Lung (tissue), 12 donors: ENCODE measurements around the gene ANXA3. TPM values are rescaled to one million over a fixed set of nuclear protein-coding genes. Genes with fewer than 3 reads are reported as not detected.

Experiments used
- ATAC-seq: fragments of 200-7000 bp; cut with Tn5 transposase; one replicate; pipeline ENCODE4 v1.9.1; 2020; ENCODE audit warnings: moderate number of reproducible peaks; ENCODE audit not compliant: insufficient read depth, low FRiP score
- DNase-seq, 3 donors: peaks; one replicate each; pipeline ENCODE4 v3.0.0-alpha.2; 2013 to 2017
- H3K27ac ChIP-seq, 2 donors: one replicate each; pipeline ENCODE4 v1.5.1; 2013; ENCODE audit warnings: mild to moderate bottlenecking in 2 of 2, moderate library complexity in 2 of 2, control low read depth in 1 of 2, inconsistent platforms in 1 of 2, low read depth in 1 of 2, low read length in 1 of 2
- H3K27me3 ChIP-seq, 3 donors: one replicate each; pipeline ENCODE4 v1.5.1; 2013; ENCODE audit warnings: low read length in 2 of 3; ENCODE audit not compliant: control insufficient read depth in 3 of 3, insufficient read depth in 3 of 3
- H3K36me3 ChIP-seq, 4 donors: one replicate each; pipeline ENCODE4 v1.5.1; 2013; ENCODE audit warnings: low read length in 4 of 4, mild to moderate bottlenecking in 1 of 4, moderate library complexity in 1 of 4; ENCODE audit not compliant: control insufficient read depth in 4 of 4, insufficient read depth in 4 of 4
- H3K4me1 ChIP-seq, 5 donors: one replicate each; pipeline ENCODE4 v1.5.1; 2013; ENCODE audit warnings: low read length in 5 of 5, mild to moderate bottlenecking in 2 of 5, moderate library complexity in 1 of 5; ENCODE audit not compliant: control insufficient read depth in 5 of 5, insufficient read depth in 5 of 5
- H3K4me3 ChIP-seq: one replicate; pipeline ENCODE4 v1.5.1; 2013; ENCODE audit warnings: mild to moderate bottlenecking, control low read depth, moderate library complexity
- H3K9ac ChIP-seq, 2 donors: one replicate each; pipeline ENCODE4 v1.5.1; 2013; ENCODE audit warnings: low read length in 2 of 2, control low read depth in 1 of 2; ENCODE audit not compliant: insufficient read depth in 1 of 2
- H3K9me3 ChIP-seq, 4 donors: one replicate each; pipeline ENCODE4 v1.5.1; 2013; ENCODE audit warnings: low read length in 3 of 4, mild to moderate bottlenecking in 1 of 4, moderate library complexity in 1 of 4; ENCODE audit not compliant: control insufficient read depth in 4 of 4, insufficient read depth in 3 of 4
- WGBS, 2 donors: extraction: QIAGEN DNeasy Blood & Tissue Kit; methylation state at CpG; one replicate each; pipeline ENCODE4 v1.1.7; 2013; 5-methylcytosine and 5-hydroxymethylcytosine counted together
- polyA plus RNA-seq, 2 donors: library from polyadenylated mRNA; stranded (reverse); fragments of 200-250 nt; gene quantifications; one replicate each; pipeline ENCODE4 v1.2.1, GENCODE V29; 2013
- total RNA-seq, 2 donors: library from RNA; depleted of rRNA in 1 of 2; stranded (reverse); fragments of >200 nt in 1 of 2; gene quantifications; one replicate each; pipeline ENCODE4 v1.2.1, GENCODE V29; 2014 to 2021
- TF ChIP-seq, protein P1 (sequence below): IDR thresholded peaks from 2 replicates; pipeline ENCODE4 v1.5.1; 2012; ENCODE audit warnings: mild to moderate bottlenecking; ENCODE audit errors: control extremely low read depth, extremely low read depth
- donor health status: control.
- donor health status: control.
- donor health status: Bipolar disorder and iron deficiency.
- donor health status: healthy.
- donor health status: DM: yes; HTN: yes; CAD: no.

Gene ANXA3
- total and polyA plus RNA-seq, 4 donors = 84.1 to 244 (median 156) TPM

DNA sequence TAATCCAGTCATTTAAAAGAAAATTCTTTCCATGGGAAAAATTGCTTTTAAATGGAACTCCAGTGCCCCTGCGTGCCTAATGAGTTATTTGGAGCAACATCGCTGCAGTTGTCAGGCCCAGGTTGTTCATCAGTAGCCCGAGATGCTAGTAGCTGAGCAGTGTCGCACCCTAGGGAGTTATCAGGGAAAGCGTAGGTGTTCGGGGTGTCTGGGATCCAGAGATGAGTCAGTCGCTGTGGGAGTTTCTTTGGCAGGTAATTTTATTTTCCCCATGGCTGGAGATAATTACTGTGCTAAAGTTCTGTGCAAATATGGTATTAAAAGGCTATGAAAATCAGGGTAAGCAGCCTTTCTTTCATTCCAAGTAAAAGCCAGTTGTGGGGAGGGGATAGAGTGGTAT, 49.4 kb downstream of the ANXA3 start:
- Histone ChIP-seq H3K4me3 (no peak overlapping the region), H3K27me3 (no peaks in the 10 kb centered on the region), H3K4me1 (peaks cover 0 to 6% (median 0%) of the 10 kb centered on the region in 5 donors), H3K36me3 (peaks cover 0 to 13% (median 0%) of the 10 kb centered on the region in 4 donors), H3K9me3 (no peaks in the 10 kb centered on the region), H3K9ac (no peak overlapping the region), H3K27ac (no peak overlapping the region)
- ATAC-seq (no peak), DNase-seq (no peak)
- 92 to 97% methylated on average over 7 of the region's 7 CpGs for WGBS, 2 donors
- TF ChIP-seq, protein P1, sequence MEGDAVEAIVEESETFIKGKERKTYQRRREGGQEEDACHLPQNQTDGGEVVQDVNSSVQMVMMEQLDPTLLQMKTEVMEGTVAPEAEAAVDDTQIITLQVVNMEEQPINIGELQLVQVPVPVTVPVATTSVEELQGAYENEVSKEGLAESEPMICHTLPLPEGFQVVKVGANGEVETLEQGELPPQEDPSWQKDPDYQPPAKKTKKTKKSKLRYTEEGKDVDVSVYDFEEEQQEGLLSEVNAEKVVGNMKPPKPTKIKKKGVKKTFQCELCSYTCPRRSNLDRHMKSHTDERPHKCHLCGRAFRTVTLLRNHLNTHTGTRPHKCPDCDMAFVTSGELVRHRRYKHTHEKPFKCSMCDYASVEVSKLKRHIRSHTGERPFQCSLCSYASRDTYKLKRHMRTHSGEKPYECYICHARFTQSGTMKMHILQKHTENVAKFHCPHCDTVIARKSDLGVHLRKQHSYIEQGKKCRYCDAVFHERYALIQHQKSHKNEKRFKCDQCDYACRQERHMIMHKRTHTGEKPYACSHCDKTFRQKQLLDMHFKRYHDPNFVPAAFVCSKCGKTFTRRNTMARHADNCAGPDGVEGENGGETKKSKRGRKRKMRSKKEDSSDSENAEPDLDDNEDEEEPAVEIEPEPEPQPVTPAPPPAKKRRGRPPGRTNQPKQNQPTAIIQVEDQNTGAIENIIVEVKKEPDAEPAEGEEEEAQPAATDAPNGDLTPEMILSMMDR = no peak

DNA sequence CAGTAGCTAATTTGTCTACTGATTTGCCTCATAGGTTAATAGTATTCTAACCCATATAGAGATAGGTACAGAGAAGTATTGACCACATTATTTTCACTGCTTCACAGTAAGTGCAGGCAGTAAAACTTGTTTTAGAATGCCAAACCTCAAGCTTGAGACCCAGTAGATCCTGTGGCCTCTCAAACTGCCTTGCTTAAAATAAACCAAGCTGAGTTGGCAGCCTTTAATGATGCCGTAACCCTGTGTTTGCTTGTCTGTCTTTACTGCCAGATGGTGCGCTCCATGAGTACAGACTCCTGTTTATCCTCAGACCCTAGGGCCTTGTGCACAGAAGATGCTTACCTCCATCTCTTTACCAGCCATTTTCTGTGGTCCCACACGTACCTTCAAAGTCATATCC, 50.8 kb downstream of the ANXA3 start:
- H3K9me3 ChIP-seq = no peaks in the 10 kb centered on the region
- no peak overlapping the region for H3K9ac ChIP-seq
- H3K4me3 ChIP-seq = no peak overlapping the region
- no peaks in the 10 kb centered on the region for H3K27me3 ChIP-seq
- peaks cover 0 to 13% (median 0%) of the 10 kb centered on the region in 4 donors for H3K36me3 ChIP-seq
- TF ChIP-seq, protein P1 = no peak
- peaks cover 0 to 6% (median 0%) of the 10 kb centered on the region in 5 donors for H3K4me1 ChIP-seq
- no peak overlapping the region for H3K27ac ChIP-seq
- ATAC-seq (no peak), DNase-seq (no peak)
- WGBS, 2 donors = 91 to 94% methylated on average over 3 of the region's 3 CpGs

GRCh38 chr4:78603384-78603783, 51.8 kb downstream of the ANXA3 start:
- no peak for ATAC-seq

More at GRCh38 chr4:78603384-78603783, 51.8 kb downstream of the ANXA3 start:
- Histone ChIP-seq H3K9me3 (no peaks in the 10 kb centered on the region), H3K4me1 (peaks cover 0 to 6% (median 0%) of the 10 kb centered on the region in 5 donors), H3K9ac (no peak overlapping the region), H3K36me3 (peaks cover 0 to 13% (median 0%) of the 10 kb centered on the region in 4 donors), H3K4me3 (no peak overlapping the region), H3K27ac (no peak overlapping the region), H3K27me3 (no peaks in the 10 kb centered on the region)
- WGBS, 2 donors = 90 to 92% methylated on average over 3 of the region's 3 CpGs
- no peak for DNase-seq
- TF ChIP-seq, protein P1 = no peak
